WTC11 (cell line): ENCODE data around the gene GSK3B. TPM values are rescaled to one million over a fixed set of nuclear protein-coding genes. Genes with fewer than 3 reads are reported as not detected.
"Not testable (repeated sequence)": the region's sequence is repeated elsewhere in the genome, so short reads cannot be mapped to it uniquely, and the experiment has no call there.

ENCODE experiments used
- ATAC-seq: fragments of 200-7000 bp; cut with Tn5 transposase; 2 replicates; pipeline ENCODE4 v1.10.0; 2021; ENCODE audit warnings: mild to moderate bottlenecking, moderate library complexity
- CTCF ChIA-PET: fragments of 300-600 bp; sonication (Branson Sonifier 250); formaldehyde crosslinking; loops from one replicate; lab custom pipeline; 2021; ENCODE audit warnings: antibody characterized with exemption; lab: Charles Lee
- POLR2A ChIA-PET: fragments of 350-600 bp; sonication (Branson Sonifier 250); formaldehyde crosslinking; loops from one replicate; lab custom pipeline; 2021; ENCODE audit warnings: antibody characterized with exemption; lab: Charles Lee
- DNase-seq: peaks from one replicate; pipeline ENCODE4 v3.0.0; 2021; ENCODE audit warnings: low spot score
- H3K27ac Mint-ChIP-seq: 2 replicates; pipeline ENCODE4 v1.8.0; 2021; ENCODE audit warnings: mixed read lengths
- H3K27me3 Mint-ChIP-seq: 2 replicates; pipeline ENCODE4 v1.8.0; 2021; ENCODE audit warnings: low read depth, mild to moderate bottlenecking, moderate library complexity, mixed read lengths
- H3K36me3 Mint-ChIP-seq: 2 replicates; pipeline ENCODE4 v1.8.0; 2021; ENCODE audit warnings: mixed read lengths
- H3K4me1 Mint-ChIP-seq: 2 replicates; pipeline ENCODE4 v1.8.0; 2022; ENCODE audit warnings: mixed read lengths
- H3K4me3 Mint-ChIP-seq: 2 replicates; pipeline ENCODE4 v1.8.0; 2021; ENCODE audit warnings: mild to moderate bottlenecking, moderate library complexity, mixed read lengths
- H3K9me3 Mint-ChIP-seq: 2 replicates; pipeline ENCODE4 v1.8.0; 2021; ENCODE audit warnings: mixed read lengths
- CREM ChIP-seq: sonication (generic); formaldehyde crosslinking; IDR thresholded peaks from 2 replicates; pipeline ENCODE4 v1.8.1; 2022; ENCODE audit warnings: mild to moderate bottlenecking, missing genetic modification reagents, moderate library complexity
- ERG ChIP-seq: fragments of 250-450 bp; sonication (Bioruptor Pico); IDR thresholded peaks from 2 replicates; pipeline ENCODE4 v1.8.0; 2021; ENCODE audit warnings: mild to moderate bottlenecking
- ETV6 ChIP-seq: sonication (generic); formaldehyde crosslinking; IDR thresholded peaks from 2 replicates; pipeline ENCODE4 v1.8.1; 2022; ENCODE audit warnings: mild to moderate bottlenecking, missing genetic modification reagents
- FOXK1 ChIP-seq: sonication (generic); formaldehyde crosslinking; IDR thresholded peaks from 2 replicates; pipeline ENCODE4 v1.8.0; 2022; ENCODE audit warnings: mild to moderate bottlenecking, moderate library complexity, missing genetic modification reagents
- HMGXB4 ChIP-seq: sonication (generic); formaldehyde crosslinking; IDR thresholded peaks from 2 replicates; pipeline ENCODE4 v1.8.1; 2023; ENCODE audit warnings: mild to moderate bottlenecking, moderate library complexity, missing genetic modification reagents
- KAT7 ChIP-seq: sonication (generic); formaldehyde crosslinking; IDR thresholded peaks from 2 replicates; pipeline ENCODE4 v1.8.1; 2023; ENCODE audit warnings: missing genetic modification reagents, mild to moderate bottlenecking, borderline replicate concordance
- MAX ChIP-seq: sonication (generic); formaldehyde crosslinking; IDR thresholded peaks from 2 replicates; pipeline ENCODE4 v1.8.0; 2022; ENCODE audit warnings: mild to moderate bottlenecking, missing genetic modification reagents
- NFATC4 ChIP-seq: fragments of 250-450 bp; sonication (Bioruptor Pico); IDR thresholded peaks from 2 replicates; pipeline ENCODE4 v1.9.0; 2021; ENCODE audit warnings: mild to moderate bottlenecking
- NFE2L1 ChIP-seq: sonication (generic); formaldehyde crosslinking; IDR thresholded peaks from 2 replicates; pipeline ENCODE4 v1.8.1; 2023; ENCODE audit warnings: missing genetic modification reagents
- OVOL2 ChIP-seq: fragments of 250-450 bp; sonication (Bioruptor Pico); IDR thresholded peaks from 2 replicates; pipeline ENCODE4 v1.9.0; 2021; ENCODE audit warnings: mild to moderate bottlenecking, borderline replicate concordance
- PRDM15 ChIP-seq: sonication (generic); formaldehyde crosslinking; IDR thresholded peaks from 2 replicates; pipeline ENCODE4 v1.8.0; 2022; ENCODE audit warnings: missing genetic modification reagents
- PRRX2 ChIP-seq: fragments of 250-450 bp; sonication (Bioruptor Pico); IDR thresholded peaks from 2 replicates; pipeline ENCODE4 v1.8.0; 2021; ENCODE audit warnings: mild to moderate bottlenecking
- RELA ChIP-seq: sonication (generic); formaldehyde crosslinking; IDR thresholded peaks from 2 replicates; pipeline ENCODE4 v1.8.1; 2022; ENCODE audit warnings: missing genetic modification reagents, mild to moderate bottlenecking, borderline replicate concordance
- SP1 ChIP-seq: sonication (generic); formaldehyde crosslinking; conservative IDR thresholded peaks from 2 replicates; pipeline ENCODE4 v1.8.1; 2022; ENCODE audit warnings: missing genetic modification reagents
- TEAD1 ChIP-seq: sonication (generic); formaldehyde crosslinking; IDR thresholded peaks from 2 replicates; pipeline ENCODE4 v1.8.0; 2022; ENCODE audit warnings: mild to moderate bottlenecking, missing genetic modification reagents
- TEAD4 ChIP-seq: sonication (generic); formaldehyde crosslinking; IDR thresholded peaks from 2 replicates; pipeline ENCODE4 v1.8.0; 2022; ENCODE audit warnings: mild to moderate bottlenecking, missing genetic modification reagents
- TP53 ChIP-seq: sonication (generic); formaldehyde crosslinking; IDR thresholded peaks from 2 replicates; pipeline ENCODE4 v1.8.1; 2023; ENCODE audit warnings: mild to moderate bottlenecking, missing genetic modification reagents
- USF1 ChIP-seq: sonication (generic); formaldehyde crosslinking; IDR thresholded peaks from 2 replicates; pipeline ENCODE4 v1.8.0; 2022; ENCODE audit warnings: mild to moderate bottlenecking, missing genetic modification reagents
- ZNF121 ChIP-seq: sonication (generic); formaldehyde crosslinking; IDR thresholded peaks from 2 replicates; pipeline ENCODE4 v1.8.0; 2023; ENCODE audit warnings: missing genetic modification reagents
- ZNF138 ChIP-seq: sonication (generic); formaldehyde crosslinking; conservative IDR thresholded peaks from 2 replicates; pipeline ENCODE4 v1.8.1; 2022; ENCODE audit warnings: mild to moderate bottlenecking, moderate library complexity, missing genetic modification reagents
- ZNF263 ChIP-seq: sonication (generic); formaldehyde crosslinking; IDR thresholded peaks from 2 replicates; pipeline ENCODE4 v1.8.1; 2022; ENCODE audit warnings: low read depth, mild to moderate bottlenecking, moderate library complexity, missing genetic modification reagents
- ZNF416 ChIP-seq: fragments of 250-450 bp; sonication (Bioruptor Pico); IDR thresholded peaks from 2 replicates; pipeline ENCODE4 v1.9.0; 2021; ENCODE audit warnings: mild to moderate bottlenecking, inconsistent platforms
- ZSCAN18 ChIP-seq: fragments of 250-450 bp; sonication (Bioruptor Pico); IDR thresholded peaks from 2 replicates; pipeline ENCODE4 v2.1.2; 2022; ENCODE audit warnings: mild to moderate bottlenecking, moderate library complexity
- total RNA-seq: library from RNA; stranded (reverse); gene quantifications from 3 replicates; pipeline ENCODE4 v1.2.3, GENCODE V29; 2021

Gene GSK3B
- total RNA-seq, 1 experiment from 2014 or later = 48.9 TPM

- no peak overlapping the region for H3K27ac Mint-ChIP-seq
Observed at GRCh38 chr3:120052225-120052624, 42.0 kb downstream of the GSK3B start.

GRCh38 chr3:120051570-120051969, 42.7 kb downstream of the GSK3B start:
- Mint-ChIP-seq H3K36me3 (peaks cover 24% of the 10 kb centered on the region), H3K4me1 (peaks cover 23% of the 10 kb centered on the region), H3K9me3 (peaks cover 25% of the 10 kb centered on the region)
- H3K4me3 Mint-ChIP-seq, ATAC-seq, H3K27me3 Mint-ChIP-seq, POLR2A ChIA-PET, DNase-seq, H3K27ac Mint-ChIP-seq, CTCF ChIA-PET: not testable (repeated sequence)

More at GRCh38 chr3:120052225-120052624, 42.0 kb downstream of the GSK3B start:
- no peak overlapping the region for H3K4me3 Mint-ChIP-seq
- ChIA-PET POLR2A (no interaction called here), CTCF (interaction anchor here (0.7 to 1.8 kb wide), 2 partner anchors 12 to 309 kb away, joined by 5 read pairs; no protein-coding TSS in a partner anchor)
- H3K36me3 Mint-ChIP-seq = peaks cover 18% of the 10 kb centered on the region
- ATAC-seq (no peak), DNase-seq (no peak)
- TF ChIP-seq ZNF138 (no peak), NFE2L1 (CRISPR knock-in tag) (no peak), ETV6 (no peak), KAT7 (no peak), FOXK1 (CRISPR knock-in tag) (no peak), ERG (no peak), MAX (no peak), PRDM15 (CRISPR knock-in tag) (no peak), ZNF121 (no peak), CREM (CRISPR knock-in tag) (no peak), SP1 (no peak), RELA (CRISPR knock-in tag) (no peak), HMGXB4 (CRISPR knock-in tag) (no peak), OVOL2 (CRISPR knock-in tag) (no peak)
- H3K4me1 Mint-ChIP-seq = peaks cover 23% of the 10 kb centered on the region
- H3K27me3 Mint-ChIP-seq = no peaks in the 10 kb centered on the region
- H3K9me3 Mint-ChIP-seq = peaks cover 19% of the 10 kb centered on the region

- DNase-seq = no peak
- Mint-ChIP-seq H3K27ac (no peak overlapping the region), H3K4me3 (no peak overlapping the region), H3K27me3 (no peaks in the 10 kb centered on the region; the same call in 1 of the 2 replicates), H3K4me1 (peaks cover 23% of the 10 kb centered on the region), H3K9me3 (peaks cover 32% of the 10 kb centered on the region), H3K36me3 (peaks cover 32% of the 10 kb centered on the region)
- POLR2A ChIA-PET = no interaction called here
- CTCF ChIA-PET = interaction anchor here (2.0 kb wide), 1 partner anchor 10 kb away, joined by 5 read pairs; no protein-coding TSS in a partner anchor
- ATAC-seq = no peak
- no peak for TF ChIP-seq ZNF416 (CRISPR knock-in tag)
- TF ChIP-seq TEAD4 (CRISPR knock-in tag) = no peak
- no peak for TF ChIP-seq USF1 (CRISPR knock-in tag)
- TF ChIP-seq TP53 = no peak
- no peak for TF ChIP-seq TEAD1 (CRISPR knock-in tag)
- TF ChIP-seq ZNF263 (CRISPR knock-in tag) = no peak
- no peak for TF ChIP-seq FOXK1 (CRISPR knock-in tag)
- TF ChIP-seq ZSCAN18 (CRISPR knock-in tag) = no peak
- no peak for TF ChIP-seq HMGXB4 (CRISPR knock-in tag)
- TF ChIP-seq PRRX2 (CRISPR knock-in tag) = no peak
- no peak for TF ChIP-seq NFATC4 (CRISPR knock-in tag)
Observed at GRCh38 chr3:120049881-120050539, 44.2 kb downstream of the GSK3B start.
